Measurements from ENCODE around the gene RXFP2. TPM values are rescaled to one million over a fixed set of nuclear protein-coding genes. Genes with fewer than 3 reads are reported as not detected.

The RXFP2 gene
- total RNA-seq, 1 donor from 2014 or later, result not detected

GRCh38 chr13:31824705-31825517 lies 85.6 kb downstream of the RXFP2 start:
- peak; percentile 29 for TF ChIP-seq CTCF (IDR thresholded peaks at IDR 0.05)
- Mint-ChIP-seq H3K9me3 (ENCODE audit: unreplicated experiment) (no peaks in the 10 kb centered on the region), H3K36me3 (ENCODE audit: unreplicated experiment) (no peaks in the 10 kb centered on the region), H3K27me3 (ENCODE audit: unreplicated experiment) (peaks cover 56% of the 10 kb centered on the region), H3K4me3 (ENCODE audit: unreplicated experiment) (no peak overlapping the region), H3K4me1 (ENCODE audit: unreplicated experiment) (no peaks in the 10 kb centered on the region), H3K27ac (ENCODE audit: unreplicated experiment) (no peak overlapping the region)
- DNase-seq (ENCODE audit: extremely low spot score, unreplicated experiment), result no peak

- Mint-ChIP-seq H3K4me1 (ENCODE audit: unreplicated experiment) (no peaks in the 10 kb centered on the region), H3K9me3 (ENCODE audit: unreplicated experiment) (no peaks in the 10 kb centered on the region), H3K27ac (ENCODE audit: unreplicated experiment) (no peak overlapping the region), H3K4me3 (ENCODE audit: unreplicated experiment) (no peak overlapping the region), H3K27me3 (ENCODE audit: unreplicated experiment) (peaks cover 53% of the 10 kb centered on the region), H3K36me3 (ENCODE audit: unreplicated experiment) (no peaks in the 10 kb centered on the region)
- no peak for TF ChIP-seq CTCF (IDR thresholded peaks at IDR 0.05)
- no peak for DNase-seq (ENCODE audit: extremely low spot score, unreplicated experiment)
Measured at GRCh38 chr13:31826521-31826920, 87.2 kb downstream of the RXFP2 start.

GRCh38 chr13:31827707-31828106 lies 88.4 kb downstream of the RXFP2 start:
- Mint-ChIP-seq H3K9me3 (ENCODE audit: unreplicated experiment) (no peaks in the 10 kb centered on the region), H3K4me1 (ENCODE audit: unreplicated experiment) (no peaks in the 10 kb centered on the region), H3K36me3 (ENCODE audit: unreplicated experiment) (no peaks in the 10 kb centered on the region), H3K27me3 (ENCODE audit: unreplicated experiment) (peaks cover 50% of the 10 kb centered on the region), H3K27ac (ENCODE audit: unreplicated experiment) (no peak overlapping the region), H3K4me3 (ENCODE audit: unreplicated experiment) (no peak overlapping the region)
- no peak for TF ChIP-seq CTCF (IDR thresholded peaks at IDR 0.05)
- DNase-seq (ENCODE audit: extremely low spot score, unreplicated experiment), result no peak

- Mint-ChIP-seq H3K4me3 (ENCODE audit: unreplicated experiment) (no peak overlapping the region), H3K27me3 (ENCODE audit: unreplicated experiment) (peaks cover 33% of the 10 kb centered on the region), H3K9me3 (ENCODE audit: unreplicated experiment) (no peaks in the 10 kb centered on the region), H3K36me3 (ENCODE audit: unreplicated experiment) (no peaks in the 10 kb centered on the region), H3K4me1 (ENCODE audit: unreplicated experiment) (peaks cover 2% of the 10 kb centered on the region), H3K27ac (ENCODE audit: unreplicated experiment) (no peak overlapping the region)
- no peak for TF ChIP-seq CTCF (IDR thresholded peaks at IDR 0.05)
- no peak for DNase-seq (ENCODE audit: extremely low spot score, unreplicated experiment)
Measured at GRCh38 chr13:31835932-31836331, 96.6 kb downstream of the RXFP2 start.

GRCh38 chr13:31843044-31843443 lies 103.7 kb downstream of the RXFP2 start:
- Mint-ChIP-seq H3K36me3 (ENCODE audit: unreplicated experiment) (no peaks in the 10 kb centered on the region), H3K27me3 (ENCODE audit: unreplicated experiment) (peaks cover 56% of the 10 kb centered on the region), H3K9me3 (ENCODE audit: unreplicated experiment) (no peaks in the 10 kb centered on the region), H3K4me1 (ENCODE audit: unreplicated experiment) (peaks cover 9% of the 10 kb centered on the region), H3K4me3 (ENCODE audit: unreplicated experiment) (no peak overlapping the region), H3K27ac (ENCODE audit: unreplicated experiment) (no peak overlapping the region)
- no peak for TF ChIP-seq CTCF (IDR thresholded peaks at IDR 0.05)
- DNase-seq (ENCODE audit: extremely low spot score, unreplicated experiment), result no peak
